GM18861 (cell line): Measurements from ENCODE around the gene CD9.
"Not testable (repeated sequence)": the region's sequence is repeated elsewhere in the genome, so short reads cannot be mapped to it uniquely, and the experiment has no call there.

ENCODE experiments used
- ATAC-seq: cut with Tn5 transposase; IDR thresholded peaks from one replicate; pipeline ENCODE4 v1.9.1; 2021; ENCODE audit not compliant: unreplicated experiment

The CD9 gene

GRCh38 chr12:6178981-6179761, 21.0 kb upstream of the CD9 start:
- ATAC-seq, result no peak

- no peak for ATAC-seq
These were observed 19.7 kb upstream of the CD9 start for GRCh38 chr12:6180268-6181051.

GRCh38 chr12:6181166-6181565, 19.0 kb upstream of the CD9 start:
- no peak for ATAC-seq

GRCh38 chr12:6181583-6182278, 18.5 kb upstream of the CD9 start:
- ATAC-seq, result no peak

GRCh38 chr12:6182279-6182898, 17.8 kb upstream of the CD9 start:
- ATAC-seq, result no peak

GRCh38 chr12:6183689-6184428, 16.3 kb upstream of the CD9 start:
- no peak for ATAC-seq

GRCh38 chr12:6185961-6186827, 14.0 kb upstream of the CD9 start:
- ATAC-seq, result no peak

GRCh38 chr12:6187948-6188793, 12.0 kb upstream of the CD9 start:
- no peak for ATAC-seq

GRCh38 chr12:6189028-6189427, 11.2 kb upstream of the CD9 start:
- ATAC-seq, result no peak

GRCh38 chr12:6189952-6190598, 10.1 kb upstream of the CD9 start:
- not testable (repeated sequence) for ATAC-seq

- ATAC-seq, result not testable (repeated sequence)
These were observed 9.3 kb upstream of the CD9 start for GRCh38 chr12:6190767-6191530.

- ATAC-seq, result no peak
These were observed 7.4 kb upstream of the CD9 start for GRCh38 chr12:6192604-6193380.

GRCh38 chr12:6193853-6194815, 6.1 kb upstream of the CD9 start:
- no peak for ATAC-seq

- no peak for ATAC-seq
These were observed 4.3 kb upstream of the CD9 start for GRCh38 chr12:6195665-6196535.

- ATAC-seq, result no peak
These were observed 2.1 kb upstream of the CD9 start for GRCh38 chr12:6198051-6198450.
